ENCODE data around the gene MRPS18A. TPM values are rescaled to one million over a fixed set of nuclear protein-coding genes. Genes with fewer than 3 reads are reported as not detected.

The MRPS18A gene
- total and polyA plus RNA-seq, 2 experiments from 2014 or later = 33.7 to 39.2 TPM

DNA sequence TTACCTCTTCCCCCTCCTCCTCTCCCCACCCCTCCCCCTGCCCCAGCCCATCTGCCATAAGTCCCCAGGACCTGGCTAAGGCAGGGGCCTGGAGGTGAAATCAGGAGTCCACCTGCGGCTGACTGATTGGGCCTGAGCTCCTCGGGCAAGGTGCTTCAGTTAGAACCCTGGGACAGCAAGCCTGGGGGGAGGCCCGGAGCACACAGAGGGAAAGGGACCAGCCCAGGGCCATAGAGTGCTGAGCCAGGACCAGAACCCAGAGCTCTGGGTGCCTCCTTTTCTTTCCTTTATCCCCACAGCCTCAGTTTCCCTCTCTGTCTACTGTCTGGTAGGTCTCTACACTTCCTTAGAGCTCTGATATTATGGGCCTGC is 46.7 kb upstream of the MRPS18A start:
- Histone ChIP-seq H3K9me2 (ENCODE audit: insufficient read depth) (no peaks in the 10 kb centered on the region), H2AFZ (no peak overlapping the region), H3K79me2 (ENCODE audit: insufficient read depth) (no peaks in the 10 kb centered on the region), H3F3A (ENCODE audit: insufficient read depth) (no peaks in the 10 kb centered on the region), H3K27ac (no peak overlapping the region), H4K20me1 (ENCODE audit: insufficient read depth) (no peaks in the 10 kb centered on the region), H3K27me3 (replicated peaks; ENCODE audit: insufficient read depth) (no peaks in the 10 kb centered on the region), H3K36me3 (ENCODE audit: low read depth) (no peaks in the 10 kb centered on the region), H3K4me2 (ENCODE audit: unreplicated experiment) (no peak overlapping the region), H3K9ac (no peak overlapping the region), H3K9me3 (ENCODE audit: low read depth) (peaks cover 8% of the 10 kb centered on the region), H3K4me3 (no peak overlapping the region), H3K4me1 (ENCODE audit: insufficient read depth) (no peaks in the 10 kb centered on the region)
- WGBS, 2 experiments (ENCODE audit: low coverage in 1 of 2, low lambda C conversion rate in 2 of 2, missing lambda C conversion rate in 2 of 2) = 79 to 91% methylated on average over 3 of the region's 3 CpGs
- DNase-seq = no peak
- in situ Hi-C loops (cut with MboI) = no loop called here
- TF ChIP-seq EZH2phosphoT487 (IDR thresholded peaks at IDR 0.05; ENCODE audit: insufficient read depth, low read depth) (no peak), EZH2 (IDR thresholded peaks at IDR 0.05; ENCODE audit: insufficient read depth, poor library complexity, severe bottlenecking) (no peak)

DNA sequence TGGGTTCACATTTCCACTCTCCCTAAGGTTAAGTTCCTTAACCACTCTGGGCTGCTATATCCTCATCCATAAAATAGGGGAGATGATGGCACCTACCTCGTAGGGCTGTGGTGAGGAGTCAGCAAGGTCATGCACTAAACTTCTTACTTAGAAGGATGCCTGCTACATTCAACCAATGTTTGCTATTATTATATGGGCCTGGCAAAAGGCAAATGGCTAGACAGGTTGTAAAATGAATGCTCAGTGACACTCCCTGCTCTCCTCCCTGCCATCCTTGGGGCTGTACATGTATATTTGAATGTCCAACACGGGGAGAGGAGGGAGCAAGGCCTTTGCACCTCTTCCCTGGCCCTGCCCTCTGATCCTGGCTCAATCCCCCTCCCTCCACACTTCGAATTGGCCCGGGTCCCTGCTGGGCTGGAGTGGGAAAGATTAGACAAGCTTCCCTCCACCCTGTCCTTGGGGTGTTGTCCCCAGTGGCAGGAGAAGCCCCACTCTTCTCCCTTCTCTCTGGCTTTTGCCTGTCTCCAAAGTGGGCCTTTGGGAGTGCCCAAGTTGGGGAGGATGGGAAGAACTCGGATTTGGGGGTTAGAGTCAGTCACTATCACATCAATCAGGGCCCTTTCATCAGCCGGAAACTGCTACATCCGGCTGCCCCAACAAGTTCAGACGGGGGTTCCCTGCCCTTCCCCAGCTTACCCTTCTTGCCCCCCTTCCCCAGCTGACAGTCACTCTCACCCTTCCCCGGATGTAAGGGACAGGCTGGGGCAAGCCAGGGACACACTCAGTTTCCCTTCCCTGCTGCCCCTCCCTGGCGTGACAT is 46.1 kb upstream of the MRPS18A start:
- H3K9ac ChIP-seq = no peak overlapping the region
- H3K4me1 ChIP-seq (ENCODE audit: insufficient read depth) = no peaks in the 10 kb centered on the region
- in situ Hi-C loops (cut with MboI) = no loop called here
- no peak overlapping the region for H3K4me2 ChIP-seq (ENCODE audit: unreplicated experiment)
- H3K79me2 ChIP-seq (ENCODE audit: insufficient read depth) = no peaks in the 10 kb centered on the region
- H3K9me2 ChIP-seq (ENCODE audit: insufficient read depth) = no peaks in the 10 kb centered on the region
- no peak overlapping the region for H3K27ac ChIP-seq
- no peak overlapping the region for H3K4me3 ChIP-seq
- DNase-seq = no peak
- no peak overlapping the region for H2AFZ ChIP-seq
- 44 to 49% methylated on average over 9 to 10 of the region's 10 CpGs for WGBS, 2 experiments (ENCODE audit: low coverage in 1 of 2, low lambda C conversion rate in 2 of 2, missing lambda C conversion rate in 2 of 2)
- H3K36me3 ChIP-seq (ENCODE audit: low read depth) = no peaks in the 10 kb centered on the region
- H3K27me3 ChIP-seq (replicated peaks; ENCODE audit: insufficient read depth) = no peaks in the 10 kb centered on the region
- TF ChIP-seq EZH2phosphoT487 (IDR thresholded peaks at IDR 0.05; ENCODE audit: insufficient read depth, low read depth) = no peak
- TF ChIP-seq EZH2 (IDR thresholded peaks at IDR 0.05; ENCODE audit: insufficient read depth, poor library complexity, severe bottlenecking) = no peak
- H3K9me3 ChIP-seq (ENCODE audit: low read depth) = peaks cover 8% of the 10 kb centered on the region
- no peaks in the 10 kb centered on the region for H3F3A ChIP-seq (ENCODE audit: insufficient read depth)
- no peaks in the 10 kb centered on the region for H4K20me1 ChIP-seq (ENCODE audit: insufficient read depth)

DNA sequence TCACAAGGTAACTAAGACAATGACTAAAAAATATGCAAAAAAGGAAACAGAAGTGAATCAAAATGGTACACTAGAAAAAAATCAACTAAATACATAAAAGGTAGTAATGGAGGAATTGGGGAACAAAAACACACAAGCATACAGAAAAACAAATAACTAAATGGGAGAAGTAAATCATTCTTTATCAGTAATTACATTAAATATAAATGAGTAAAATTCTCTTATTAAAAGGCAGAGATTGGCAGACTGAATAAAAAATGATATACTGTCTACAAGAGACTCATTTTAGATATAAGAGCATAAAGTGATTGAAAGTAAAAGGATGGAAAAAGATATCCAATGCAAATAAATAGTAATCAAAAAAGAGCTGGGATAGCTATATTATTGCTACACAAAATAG is 43.0 kb upstream of the MRPS18A start:
- Histone ChIP-seq H3K4me1 (ENCODE audit: insufficient read depth) (no peaks in the 10 kb centered on the region; the same call in 1 of the 2 replicates), H3K27ac (no peak overlapping the region), H3K27me3 (replicated peaks; ENCODE audit: insufficient read depth) (no peaks in the 10 kb centered on the region), H3K36me3 (ENCODE audit: low read depth) (no peaks in the 10 kb centered on the region), H3K9me2 (ENCODE audit: insufficient read depth) (no peaks in the 10 kb centered on the region), H3K4me3 (no peak overlapping the region), H3K79me2 (ENCODE audit: insufficient read depth) (no peaks in the 10 kb centered on the region), H3K4me2 (ENCODE audit: unreplicated experiment) (no peak overlapping the region), H2AFZ (no peak overlapping the region), H3K9ac (no peak overlapping the region), H3F3A (ENCODE audit: insufficient read depth) (no peaks in the 10 kb centered on the region), H4K20me1 (ENCODE audit: insufficient read depth) (no peaks in the 10 kb centered on the region), H3K9me3 (ENCODE audit: low read depth) (peaks cover 8% of the 10 kb centered on the region)
- DNase-seq = no peak
- in situ Hi-C loops (cut with MboI) = no loop called here
- TF ChIP-seq EZH2phosphoT487 (IDR thresholded peaks at IDR 0.05; ENCODE audit: insufficient read depth, low read depth) (no peak), EZH2 (IDR thresholded peaks at IDR 0.05; ENCODE audit: insufficient read depth, poor library complexity, severe bottlenecking) (no peak)

DNA sequence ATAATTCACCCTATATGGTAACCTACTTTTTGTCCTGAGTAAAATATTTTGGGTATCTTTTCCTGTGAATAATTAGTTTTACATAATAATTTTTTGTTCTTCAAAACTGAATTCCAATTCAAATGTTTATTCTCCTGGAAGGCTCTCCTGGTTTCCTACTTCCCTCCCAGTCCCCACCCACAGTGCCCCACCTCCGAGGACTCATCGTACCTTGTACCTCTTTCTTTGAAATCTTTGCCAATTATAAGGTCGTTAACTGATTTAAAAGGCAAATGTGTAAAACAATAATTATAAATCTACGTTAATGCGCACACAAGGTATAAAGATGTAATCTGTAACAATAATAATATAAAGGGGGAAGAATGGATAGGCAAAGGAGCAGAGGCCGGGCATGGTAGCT is 41.9 kb upstream of the MRPS18A start:
- Histone ChIP-seq H3K4me2 (ENCODE audit: unreplicated experiment) (no peak overlapping the region), H4K20me1 (ENCODE audit: insufficient read depth) (no peaks in the 10 kb centered on the region), H3K36me3 (ENCODE audit: low read depth) (no peaks in the 10 kb centered on the region), H3K4me1 (ENCODE audit: insufficient read depth) (peaks cover 10% of the 10 kb centered on the region), H3K9ac (no peak overlapping the region), H3K27me3 (replicated peaks; ENCODE audit: insufficient read depth) (no peaks in the 10 kb centered on the region), H3F3A (ENCODE audit: insufficient read depth) (no peaks in the 10 kb centered on the region), H3K79me2 (ENCODE audit: insufficient read depth) (no peaks in the 10 kb centered on the region), H3K4me3 (no peak overlapping the region), H2AFZ (no peak overlapping the region), H3K27ac (no peak overlapping the region), H3K9me2 (ENCODE audit: insufficient read depth) (no peaks in the 10 kb centered on the region), H3K9me3 (ENCODE audit: low read depth) (peaks cover 8% of the 10 kb centered on the region)
- DNase-seq = no peak
- no peak for TF ChIP-seq EZH2 (IDR thresholded peaks at IDR 0.05; ENCODE audit: insufficient read depth, poor library complexity, severe bottlenecking)
- TF ChIP-seq EZH2phosphoT487 (IDR thresholded peaks at IDR 0.05; ENCODE audit: insufficient read depth, low read depth) = no peak
- in situ Hi-C loops (cut with MboI) = no loop called here
- 72 to 74% methylated on average over 6 of the region's 6 CpGs for WGBS, 2 experiments (ENCODE audit: low coverage in 1 of 2, low lambda C conversion rate in 2 of 2, missing lambda C conversion rate in 2 of 2)

All from GM23248 (cell line).